ACC112 (cell line): Measurements from ENCODE around the gene SEBOX.

Experiments
- H2AFZ ChIP-seq: fragments of 200-600 bp; sonication (generic); one replicate; pipeline ENCODE4 v1.6.0; 2017; ENCODE audit warnings: antibody characterized with exemption, low read length; ENCODE audit not compliant: unreplicated experiment
- H3K27ac ChIP-seq: fragments of 200-600 bp; sonication (generic); 2 replicates; pipeline ENCODE4 v1.5.1; 2014; ENCODE audit warnings: low read depth, mild to moderate bottlenecking, antibody characterized with exemption, low read length, moderate library complexity
- H3K27me3 ChIP-seq: fragments of 200-600 bp; sonication (generic); 2 replicates; pipeline ENCODE4 v1.6.1; 2014; ENCODE audit warnings: mild to moderate bottlenecking, antibody characterized with exemption, low read length, moderate library complexity, mixed read lengths; ENCODE audit not compliant: insufficient read depth
- H3K36me3 ChIP-seq: fragments of 200-600 bp; sonication (generic); 2 replicates; pipeline ENCODE4 v1.6.1; 2016; ENCODE audit warnings: mild to moderate bottlenecking, antibody characterized with exemption, low read length, moderate library complexity, mixed read lengths; ENCODE audit not compliant: insufficient read depth
- H3K4me1 ChIP-seq: fragments of 200-600 bp; sonication (generic); one replicate; pipeline ENCODE4 v1.6.1; 2016; ENCODE audit warnings: low read length, mixed read lengths; ENCODE audit not compliant: insufficient read depth, unreplicated experiment, control insufficient read depth
- H3K4me3 ChIP-seq: fragments of 200-600 bp; sonication (generic); 2 replicates; pipeline ENCODE4 v1.5.1; 2014; ENCODE audit warnings: mild to moderate bottlenecking, low read depth, low read length
- H3K79me2 ChIP-seq: fragments of 200-600 bp; sonication (generic); one replicate; pipeline ENCODE4 v1.6.0; 2016; ENCODE audit warnings: low read length; ENCODE audit not compliant: control insufficient read depth, unreplicated experiment, insufficient read depth

Gene SEBOX

GRCh38 chr17:28338056-28338768 lies 26.8 kb downstream of the SEBOX start:
- H3K36me3 ChIP-seq: peaks cover 13% of the 10 kb centered on the region; the same call in 1 of the 2 replicates
- peak overlapping the region; percentile 45 for H3K27ac ChIP-seq
- peaks cover 56% of the 10 kb centered on the region for H3K79me2 ChIP-seq
- H3K4me3 ChIP-seq: no peak overlapping the region
- H3K27me3 ChIP-seq: no peaks in the 10 kb centered on the region
- no peak overlapping the region for H2AFZ ChIP-seq
- H3K4me1 ChIP-seq: peaks cover 32% of the 10 kb centered on the region

GRCh38 chr17:28335959-28336871 lies 28.8 kb downstream of the SEBOX start:
- Histone ChIP-seq H3K79me2 (peaks cover 66% of the 10 kb centered on the region), H3K4me1 (peaks cover 32% of the 10 kb centered on the region), H3K4me3 (peak overlapping the region; percentile 99), H2AFZ (peak overlapping the region; percentile 16), H3K27ac (peak overlapping the region; percentile 72), H3K27me3 (no peaks in the 10 kb centered on the region), H3K36me3 (peaks cover 4% of the 10 kb centered on the region; the same call in 1 of the 2 replicates)

DNA sequence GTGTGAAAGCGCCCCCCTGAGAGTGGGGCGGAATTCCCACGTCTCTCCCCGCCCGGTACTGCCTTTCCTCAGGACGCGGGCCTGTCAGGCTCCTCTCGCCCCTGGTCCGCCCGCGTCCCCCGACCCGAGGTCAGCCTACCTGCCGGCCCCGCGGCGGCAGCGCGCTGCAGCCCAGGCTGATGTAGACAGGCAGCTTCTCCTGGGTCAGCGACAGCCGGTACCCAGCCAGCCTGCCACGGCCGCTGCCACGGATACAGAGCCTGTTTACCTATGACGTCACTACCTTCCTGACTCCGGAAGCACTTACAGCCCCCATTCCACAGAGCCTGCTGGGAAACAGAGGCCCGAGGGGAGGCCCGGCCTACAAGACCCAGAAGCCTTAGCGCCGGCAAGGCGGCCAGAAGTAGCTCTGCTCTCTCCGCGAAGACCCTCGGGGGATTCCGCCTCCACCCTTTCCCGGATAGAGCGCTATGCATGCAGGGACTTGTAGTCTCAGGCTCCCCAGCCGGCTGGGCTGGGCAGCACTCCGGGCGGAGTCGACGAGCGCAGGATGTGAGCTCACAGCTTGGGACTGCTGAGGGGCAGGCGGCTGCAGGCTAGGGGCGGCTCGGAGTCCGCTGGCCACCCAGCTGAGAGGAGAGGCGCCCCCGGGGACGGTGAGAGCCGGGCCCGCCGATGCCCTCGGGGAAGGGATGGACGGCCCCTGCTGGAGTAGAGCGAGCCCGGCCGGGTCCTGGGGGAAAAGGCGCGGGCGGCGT lies 29.6 kb downstream of the SEBOX start, which contains the start of the genes IFT20 and TNFAIP1:
IFT20 (minus strand) TSS at position 272 of the 758 bp plus-strand sequence. CDS start 3,487 bp downstream, outside the sequence.
TNFAIP1 (plus strand) TSS at position 561 of the 758 bp plus-strand sequence. CDS start 3,761 bp downstream, outside the sequence.
- Histone ChIP-seq H3K27me3 (no peaks in the 10 kb centered on the region), H3K27ac (peak within 1 kb of the TSS; percentile 87), H3K4me3 (peak within 1 kb of the TSS; percentile 99), H3K36me3 (peaks cover 2% of the 10 kb centered on the region; the same call in 1 of the 2 replicates), H2AFZ (peak within 1 kb of the TSS; percentile 92), H3K79me2 (peaks cover 66% of the 10 kb centered on the region), H3K4me1 (peaks cover 32% of the 10 kb centered on the region)

DNA sequence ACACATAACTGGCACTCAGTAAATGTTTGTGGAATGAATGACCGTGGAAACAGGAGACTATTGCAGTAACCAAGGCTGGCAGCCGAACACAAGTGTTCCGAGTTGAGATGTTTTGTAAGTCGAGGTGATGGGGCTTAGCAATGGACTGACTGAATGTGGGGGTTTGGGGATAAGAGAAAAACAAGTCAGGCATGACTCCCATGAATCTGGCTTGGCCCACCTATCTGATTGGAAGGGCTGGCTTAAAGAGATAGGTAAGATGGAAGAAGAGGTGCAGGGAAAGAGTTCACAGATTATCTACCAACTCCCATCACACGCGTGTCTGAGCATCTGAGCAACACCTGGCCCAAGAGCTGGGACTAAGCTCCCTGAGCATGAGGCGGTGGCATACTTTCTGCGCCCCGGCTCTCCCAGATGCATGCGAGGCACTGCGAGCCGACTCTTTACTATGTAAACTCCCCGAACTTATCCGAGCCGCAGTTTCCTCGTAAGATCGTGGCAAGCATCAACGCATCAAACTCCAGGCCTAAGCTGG lies 30.3 kb downstream of the SEBOX start:
- peak overlapping the region; percentile 87 for H3K27ac ChIP-seq
- H3K36me3 ChIP-seq: no peaks in the 10 kb centered on the region
- peak overlapping the region; percentile 92 for H2AFZ ChIP-seq
- H3K27me3 ChIP-seq: no peaks in the 10 kb centered on the region
- peaks cover 62% of the 10 kb centered on the region for H3K79me2 ChIP-seq
- peak overlapping the region; percentile 99 for H3K4me3 ChIP-seq
- peaks cover 32% of the 10 kb centered on the region for H3K4me1 ChIP-seq

DNA sequence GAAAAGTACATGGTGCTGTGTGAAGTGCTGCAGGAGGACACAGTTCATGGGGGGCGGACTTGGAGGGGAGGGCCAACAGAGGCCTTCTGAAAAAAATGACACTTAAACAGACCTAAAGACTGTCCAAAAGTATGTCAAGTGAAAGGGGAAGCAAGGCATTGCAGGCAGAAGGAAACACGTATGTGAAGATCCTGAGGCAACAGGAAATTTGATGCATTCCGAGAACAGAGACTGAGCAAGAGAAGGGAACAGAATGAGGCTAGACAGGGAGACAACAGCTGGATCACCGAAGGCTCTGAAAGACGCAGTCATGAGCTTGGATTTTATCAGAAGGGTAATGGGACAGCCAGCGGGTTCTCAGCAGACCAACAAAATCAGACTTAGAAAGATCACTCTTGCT lies 30.8 kb downstream of the SEBOX start:
- Histone ChIP-seq H2AFZ (no peak overlapping the region), H3K27ac (no peak overlapping the region), H3K36me3 (no peaks in the 10 kb centered on the region; the same call in 1 of the 2 replicates), H3K27me3 (no peaks in the 10 kb centered on the region), H3K79me2 (peaks cover 57% of the 10 kb centered on the region), H3K4me1 (peaks cover 32% of the 10 kb centered on the region), H3K4me3 (peak overlapping the region; percentile 99)

DNA sequence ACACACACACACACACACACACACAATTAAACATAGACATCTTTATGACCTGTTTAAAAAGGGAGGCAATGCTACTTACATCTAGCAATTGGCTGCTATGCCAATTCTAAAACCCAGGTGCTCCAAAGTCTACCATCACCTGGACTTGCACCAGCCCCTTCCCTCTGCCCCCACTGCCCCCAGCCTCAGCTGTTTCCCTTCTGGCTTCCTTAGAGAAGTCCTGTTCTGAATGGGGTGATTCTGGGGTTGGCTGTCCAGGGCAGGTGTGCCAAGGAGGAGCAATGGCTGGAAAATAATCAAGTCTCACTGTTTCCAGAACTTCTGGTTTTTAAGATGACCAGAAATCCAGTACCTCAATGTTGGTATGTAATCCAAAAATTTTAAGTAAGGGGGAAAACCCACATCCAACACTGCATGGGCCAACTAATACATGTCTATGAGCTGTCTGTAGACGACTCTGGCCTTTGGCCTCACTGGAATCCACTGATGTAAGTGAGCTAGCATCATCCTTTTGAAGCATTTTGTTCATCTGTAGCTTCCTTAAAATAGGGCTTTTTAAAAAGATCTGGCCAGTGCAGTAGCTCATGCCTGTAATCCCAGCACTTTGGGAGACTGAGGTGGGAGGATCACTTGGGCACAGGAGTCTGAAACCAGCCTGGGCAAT lies 31.8 kb downstream of the SEBOX start:
- Histone ChIP-seq H3K27me3 (no peaks in the 10 kb centered on the region), H3K27ac (no peak overlapping the region), H3K4me1 (peaks cover 26% of the 10 kb centered on the region), H3K79me2 (peaks cover 52% of the 10 kb centered on the region), H3K4me3 (no peak overlapping the region; the same call in 1 of the 2 replicates), H3K36me3 (peaks cover 10% of the 10 kb centered on the region; the same call in 1 of the 2 replicates), H2AFZ (no peak overlapping the region)

DNA sequence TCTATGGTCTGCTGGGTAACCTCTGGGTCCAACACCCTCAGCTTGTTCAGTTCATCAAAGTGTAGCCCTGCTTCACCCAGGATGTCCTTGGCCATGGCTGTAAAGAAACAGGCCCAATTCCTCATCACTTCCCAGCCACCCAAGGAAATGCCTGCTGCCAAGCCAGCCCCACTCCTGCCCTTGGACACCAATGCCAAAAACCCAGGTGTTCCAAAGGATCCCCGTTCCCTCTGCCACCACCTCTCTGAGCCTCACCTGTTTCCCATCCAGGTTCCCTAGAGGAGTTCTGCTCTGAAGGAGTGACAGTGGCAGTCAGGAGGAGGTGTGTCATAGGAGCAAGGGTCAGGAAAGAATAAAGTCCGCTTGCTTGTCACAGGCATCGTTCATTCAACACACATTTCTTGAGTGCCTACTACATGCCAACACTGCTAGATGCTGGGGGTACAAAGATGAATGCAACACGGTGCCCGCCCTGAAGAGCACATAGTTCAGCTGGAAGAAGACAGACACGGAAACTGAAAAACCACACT lies 33.0 kb downstream of the SEBOX start:
- Histone ChIP-seq H2AFZ (no peak overlapping the region), H3K4me1 (peaks cover 16% of the 10 kb centered on the region), H3K4me3 (no peak overlapping the region), H3K27ac (no peak overlapping the region), H3K36me3 (peaks cover 10% of the 10 kb centered on the region; the same call in 1 of the 2 replicates), H3K27me3 (no peaks in the 10 kb centered on the region), H3K79me2 (peaks cover 39% of the 10 kb centered on the region)

DNA sequence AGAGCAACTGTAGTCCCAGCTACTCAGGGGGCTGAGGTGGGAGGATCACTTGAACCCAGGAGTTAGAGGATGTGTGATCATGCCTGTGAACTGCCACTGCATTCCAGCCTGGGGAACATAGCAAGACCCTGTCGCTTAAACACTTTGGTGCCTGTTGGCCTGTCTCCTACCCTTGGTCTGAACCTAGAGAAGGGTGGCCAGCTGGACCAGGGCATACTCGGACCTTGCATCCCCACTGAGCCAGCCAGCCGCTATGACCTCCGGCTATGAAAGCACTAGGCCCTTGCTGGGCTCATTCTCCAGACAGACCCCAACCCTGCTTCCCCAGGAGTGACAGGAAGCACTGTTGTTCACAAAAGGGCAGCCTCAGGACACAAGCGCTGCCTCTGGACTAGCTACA lies 34.3 kb downstream of the SEBOX start:
- H3K27ac ChIP-seq: no peak overlapping the region
- peaks cover 29% of the 10 kb centered on the region for H3K79me2 ChIP-seq
- H3K4me3 ChIP-seq: no peak overlapping the region
- H3K4me1 ChIP-seq: peaks cover 9% of the 10 kb centered on the region
- peaks cover 10% of the 10 kb centered on the region; the same call in 1 of the 2 replicates for H3K36me3 ChIP-seq
- H2AFZ ChIP-seq: no peak overlapping the region
- no peaks in the 10 kb centered on the region for H3K27me3 ChIP-seq

GRCh38 chr17:28328325-28328724 lies 36.7 kb downstream of the SEBOX start:
- peaks cover 10% of the 10 kb centered on the region; the same call in 1 of the 2 replicates for H3K36me3 ChIP-seq
- H3K27ac ChIP-seq: no peak overlapping the region
- H3K4me1 ChIP-seq: no peaks in the 10 kb centered on the region

More at GRCh38 chr17:28328325-28328724, 36.7 kb downstream of the SEBOX start:
- Histone ChIP-seq H3K27me3 (no peaks in the 10 kb centered on the region), H2AFZ (no peak overlapping the region), H3K79me2 (peaks cover 11% of the 10 kb centered on the region), H3K4me3 (no peak overlapping the region)
